Loucy (cell line): Measurements from ENCODE around the gene CCL28.
A peak's percentile ranks its signal among the peaks of the same experiment; 100 is the strongest.

Experiments
- H2AFZ ChIP-seq: fragments of 200-600 bp; sonication (generic); 2 replicates; pipeline ENCODE4 v1.6.0; 2016; ENCODE audit warnings: antibody characterized with exemption, mild to moderate bottlenecking, low read length, moderate library complexity
- H3F3A ChIP-seq: fragments of 200-600 bp; 2 replicates; pipeline ENCODE4 v1.6.0; 2016; ENCODE audit warnings: antibody characterized with exemption, low read depth, mild to moderate bottlenecking
- H3K27me3 ChIP-seq: fragments of 200-600 bp; sonication (generic); 2 replicates; pipeline ENCODE4 v1.6.1; 2014; ENCODE audit warnings: low read length, mild to moderate bottlenecking; ENCODE audit not compliant: insufficient read depth, poor library complexity, severe bottlenecking
- H3K36me3 ChIP-seq: fragments of 200-600 bp; sonication (generic); 2 replicates; pipeline ENCODE4 v1.6.1; 2016; ENCODE audit warnings: low read length; ENCODE audit not compliant: insufficient read depth
- H3K4me1 ChIP-seq: fragments of 200-600 bp; sonication (generic); 2 replicates; pipeline ENCODE4 v1.5.1; 2014; ENCODE audit warnings: low read length, mild to moderate bottlenecking; ENCODE audit not compliant: insufficient read depth, poor library complexity, severe bottlenecking
- H3K4me2 ChIP-seq: fragments of 200-600 bp; sonication (generic); 2 replicates; pipeline ENCODE4 v1.6.0; 2014; ENCODE audit warnings: antibody characterized with exemption, low read length, low read depth, mild to moderate bottlenecking; ENCODE audit not compliant: poor library complexity, severe bottlenecking
- H3K4me3 ChIP-seq: fragments of 200-600 bp; sonication (generic); 2 replicates; pipeline ENCODE4 v1.5.1; 2014; ENCODE audit warnings: low read length, mild to moderate bottlenecking, mixed read lengths; ENCODE audit not compliant: poor library complexity, severe bottlenecking
- H3K79me2 ChIP-seq: fragments of 200-600 bp; sonication (generic); 2 replicates; pipeline ENCODE4 v1.6.1; 2014; ENCODE audit warnings: low read length; ENCODE audit not compliant: insufficient read depth
- H3K9ac ChIP-seq: fragments of 200-600 bp; sonication (generic); 2 replicates; pipeline ENCODE4 v1.6.0; 2014; ENCODE audit warnings: mild to moderate bottlenecking, low read depth, low read length, moderate library complexity; ENCODE audit not compliant: poor library complexity, severe bottlenecking
- H3K9me2 ChIP-seq: fragments of 200-600 bp; sonication (generic); replicated peaks from 2 replicates; pipeline ENCODE4 v1.6.1; 2016; ENCODE audit warnings: low read depth, low read length, mixed read lengths
- H3K9me3 ChIP-seq: fragments of 200-600 bp; sonication (generic); 2 replicates; pipeline ENCODE4 v1.6.1; 2014; ENCODE audit warnings: mild to moderate bottlenecking, antibody characterized with exemption, low read length, low read depth; ENCODE audit not compliant: insufficient read depth
- H4K20me1 ChIP-seq: fragments of 200-600 bp; sonication (generic); 2 replicates; pipeline ENCODE4 v1.6.0; 2014; ENCODE audit warnings: antibody characterized with exemption, low read length, mild to moderate bottlenecking; ENCODE audit not compliant: insufficient read depth, poor library complexity, severe bottlenecking
- EZH2phosphoT487 ChIP-seq: fragments of 200-600 bp; IDR thresholded peaks from 2 replicates; pipeline ENCODE4 v1.6.1; 2018; ENCODE audit warnings: antibody characterized with exemption, mild to moderate bottlenecking, moderate library complexity, borderline replicate concordance
- TF ChIP-seq, protein P1 (sequence below): fragments of 200-600 bp; sonication (generic); conservative IDR thresholded peaks from 2 replicates; pipeline ENCODE4 v1.5.1; 2014; ENCODE audit warnings: mild to moderate bottlenecking, antibody characterized with exemption, low read length

The CCL28 gene

DNA sequence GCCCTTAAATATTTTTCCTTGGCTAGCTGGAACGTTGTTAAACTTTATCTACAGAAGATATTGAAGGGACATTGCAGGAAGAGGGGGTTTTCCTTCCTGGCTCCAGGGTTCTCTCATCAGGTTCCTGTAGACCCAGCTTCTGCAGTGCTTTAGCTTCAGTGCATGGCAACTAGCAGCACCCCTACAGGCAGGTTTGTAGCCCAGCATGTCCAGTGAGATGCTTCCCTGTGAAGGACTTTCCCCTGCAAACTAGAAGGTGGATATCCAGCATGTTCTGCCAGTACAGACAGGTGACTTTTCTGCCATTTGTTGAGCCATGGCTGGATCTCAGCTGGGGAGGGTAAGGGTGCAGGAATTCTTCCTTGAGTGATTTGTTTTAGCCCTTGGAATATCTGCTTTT, 10.4 kb downstream of the CCL28 start:
- Histone ChIP-seq H3K9ac (no peak overlapping the region), H3K27me3 (no peaks in the 10 kb centered on the region), H3K4me2 (no peak overlapping the region), H3F3A (no peaks in the 10 kb centered on the region), H2AFZ (no peak overlapping the region), H3K4me3 (no peak overlapping the region), H3K9me3 (no peaks in the 10 kb centered on the region), H4K20me1 (no peaks in the 10 kb centered on the region), H3K36me3 (no peaks in the 10 kb centered on the region), H3K79me2 (peaks cover 25% of the 10 kb centered on the region), H3K4me1 (peaks cover 14% of the 10 kb centered on the region), H3K9me2 (no peaks in the 10 kb centered on the region)
- TF ChIP-seq, protein P1, sequence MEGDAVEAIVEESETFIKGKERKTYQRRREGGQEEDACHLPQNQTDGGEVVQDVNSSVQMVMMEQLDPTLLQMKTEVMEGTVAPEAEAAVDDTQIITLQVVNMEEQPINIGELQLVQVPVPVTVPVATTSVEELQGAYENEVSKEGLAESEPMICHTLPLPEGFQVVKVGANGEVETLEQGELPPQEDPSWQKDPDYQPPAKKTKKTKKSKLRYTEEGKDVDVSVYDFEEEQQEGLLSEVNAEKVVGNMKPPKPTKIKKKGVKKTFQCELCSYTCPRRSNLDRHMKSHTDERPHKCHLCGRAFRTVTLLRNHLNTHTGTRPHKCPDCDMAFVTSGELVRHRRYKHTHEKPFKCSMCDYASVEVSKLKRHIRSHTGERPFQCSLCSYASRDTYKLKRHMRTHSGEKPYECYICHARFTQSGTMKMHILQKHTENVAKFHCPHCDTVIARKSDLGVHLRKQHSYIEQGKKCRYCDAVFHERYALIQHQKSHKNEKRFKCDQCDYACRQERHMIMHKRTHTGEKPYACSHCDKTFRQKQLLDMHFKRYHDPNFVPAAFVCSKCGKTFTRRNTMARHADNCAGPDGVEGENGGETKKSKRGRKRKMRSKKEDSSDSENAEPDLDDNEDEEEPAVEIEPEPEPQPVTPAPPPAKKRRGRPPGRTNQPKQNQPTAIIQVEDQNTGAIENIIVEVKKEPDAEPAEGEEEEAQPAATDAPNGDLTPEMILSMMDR, result peak; percentile 47
- TF ChIP-seq EZH2phosphoT487, result no peak

DNA sequence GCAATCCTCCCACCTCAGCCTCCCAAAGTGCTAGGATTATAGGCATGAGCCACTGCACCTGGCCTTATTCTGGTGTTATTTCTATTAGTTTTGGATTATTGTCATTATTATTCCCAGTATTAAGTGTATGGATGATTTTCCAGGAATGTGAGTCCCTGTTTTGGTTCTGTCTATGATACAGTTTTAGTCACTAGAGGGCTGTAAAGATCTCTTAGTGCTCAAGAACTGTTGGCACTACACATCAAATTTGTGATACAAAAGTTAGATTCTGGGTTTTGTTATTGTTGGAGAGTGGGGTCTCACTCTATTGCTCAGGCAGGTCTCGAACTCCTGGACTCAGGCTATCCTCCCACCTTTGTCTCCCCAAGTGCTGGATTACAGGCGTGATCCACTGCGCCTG, 12.1 kb downstream of the CCL28 start:
- Histone ChIP-seq H3K4me2 (no peak overlapping the region), H3K9ac (no peak overlapping the region), H3K9me2 (no peaks in the 10 kb centered on the region), H3K4me3 (no peak overlapping the region), H3K9me3 (no peaks in the 10 kb centered on the region), H3F3A (no peaks in the 10 kb centered on the region), H3K79me2 (peaks cover 41% of the 10 kb centered on the region), H3K36me3 (no peaks in the 10 kb centered on the region), H4K20me1 (no peaks in the 10 kb centered on the region), H3K4me1 (peaks cover 19% of the 10 kb centered on the region), H2AFZ (no peak overlapping the region), H3K27me3 (no peaks in the 10 kb centered on the region)
- TF ChIP-seq, protein P1, result peak; percentile 45; the same call in 1 of the 2 replicates
- no peak for TF ChIP-seq EZH2phosphoT487

GRCh38 chr5:43396762-43397304, 15.4 kb downstream of the CCL28 start:
- no peaks in the 10 kb centered on the region for H3K27me3 ChIP-seq
- peak overlapping the region; percentile 93 for H2AFZ ChIP-seq
- no peaks in the 10 kb centered on the region for H4K20me1 ChIP-seq
- no peaks in the 10 kb centered on the region for H3F3A ChIP-seq
- peak overlapping the region; percentile 99 for H3K4me2 ChIP-seq
- H3K79me2 ChIP-seq, result peaks cover 59% of the 10 kb centered on the region
- TF ChIP-seq, protein P1, result no peak
- no peak for TF ChIP-seq EZH2phosphoT487
- peaks cover 30% of the 10 kb centered on the region for H3K4me1 ChIP-seq
- H3K4me3 ChIP-seq, result peak overlapping the region; percentile 94
- no peaks in the 10 kb centered on the region for H3K9me3 ChIP-seq
- no peaks in the 10 kb centered on the region for H3K36me3 ChIP-seq
- no peaks in the 10 kb centered on the region for H3K9me2 ChIP-seq
- peak overlapping the region; percentile 97 for H3K9ac ChIP-seq
